HepG2 (cell line): Measurements from ENCODE around the gene MRPL38. TPM values are rescaled to one million over a fixed set of nuclear protein-coding genes. Genes with fewer than 3 reads are reported as not detected.
A peak's percentile ranks its signal among the peaks of the same experiment; 100 is the strongest.

Source experiments
- HNRNPLL ChIP-seq: fragments of 200-400 bp; formaldehyde crosslinking; IDR thresholded peaks from 2 replicates; pipeline ENCODE4 v1.6.1; 2017; ENCODE audit warnings: mild to moderate bottlenecking, low read depth, low read length; ENCODE audit not compliant: poor library complexity, severe bottlenecking
- PCBP1 ChIP-seq: fragments of 200-400 bp; formaldehyde crosslinking; IDR thresholded peaks from 2 replicates; pipeline ENCODE4 v1.6.1; 2017; ENCODE audit warnings: mild to moderate bottlenecking, low read depth, low read length, borderline replicate concordance
- ZNF768 ChIP-seq: sonication (generic); formaldehyde crosslinking; IDR thresholded peaks from 2 replicates; pipeline ENCODE4 v1.4.0; 2020; ENCODE audit warnings: missing genetic modification reagents
- ZNF841 ChIP-seq: sonication (generic); formaldehyde crosslinking; IDR thresholded peaks from 2 replicates; pipeline ENCODE4 v1.8.1; 2023; ENCODE audit warnings: missing genetic modification reagents, borderline replicate concordance
- polyA plus RNA-seq, 8 experiments: library from polyadenylated mRNA; depleted of rRNA in 3 of 8; stranded (reverse) in 7 of 8; unstranded in 1 of 8; fragments of >200 nt; fragmentation: Illumina TruSeq in 4 of 8; extraction: Trizol in 4 of 8; gene quantifications; 2 replicates each; pipeline versions ENCODE4 v1.2.1 to v1.2.3, GENCODE V29; 2011 to 2016; ENCODE audit warnings: low read depth in 4 of 8, missing spikeins in 1 of 8, mixed read lengths in 1 of 8; ENCODE audit not compliant: insufficient read depth in 1 of 8
- total RNA-seq, 5 experiments: library from RNA; depleted of rRNA; stranded (reverse); fragments of >200 nt; fragmentation: Illumina TruSeq; extraction: Trizol; gene quantifications; 2 replicates each; pipeline ENCODE4 v1.2.3, GENCODE V29; 2016; ENCODE audit warnings: low read depth in 1 of 5
- TF ChIP-seq, protein P1 (sequence below), 2 experiments: sonication (generic) in 1 of 2; formaldehyde crosslinking in 1 of 2; IDR thresholded peaks; 2 replicates each; pipeline versions ENCODE4 v1.4.0 to v1.6.1; 2016 to 2020; ENCODE audit warnings: borderline replicate concordance in 1 of 2, low read depth in 1 of 2, mild to moderate bottlenecking in 1 of 2, missing genetic modification reagents in 1 of 2
- TF ChIP-seq, protein P2 (sequence below): IDR thresholded peaks from 2 replicates; pipeline ENCODE4 v1.6.1; 2016
- TF ChIP-seq, protein P3 (sequence below), 2 experiments: sonication (generic) in 1 of 2; formaldehyde crosslinking in 1 of 2; IDR thresholded peaks; 2 replicates each; pipeline versions ENCODE4 v1.6.1 to v1.9.0; 2014 to 2022; ENCODE audit warnings: antibody characterized with exemption in 1 of 2, borderline replicate concordance in 1 of 2, inconsistent platforms in 1 of 2, low read depth in 1 of 2, missing genetic modification reagents in 1 of 2
- TF ChIP-seq, protein P4 (sequence below): sonication (generic); formaldehyde crosslinking; IDR thresholded peaks from 2 replicates; pipeline ENCODE4 v1.4.0; 2020; ENCODE audit warnings: missing genetic modification reagents

The MRPL38 gene
- total and polyA plus RNA-seq, 2 of the 13 experiments (the other 11 are each of a cell fraction or from before 2014, with no cell fraction given): 83.7 to 125 TPM

DNA sequence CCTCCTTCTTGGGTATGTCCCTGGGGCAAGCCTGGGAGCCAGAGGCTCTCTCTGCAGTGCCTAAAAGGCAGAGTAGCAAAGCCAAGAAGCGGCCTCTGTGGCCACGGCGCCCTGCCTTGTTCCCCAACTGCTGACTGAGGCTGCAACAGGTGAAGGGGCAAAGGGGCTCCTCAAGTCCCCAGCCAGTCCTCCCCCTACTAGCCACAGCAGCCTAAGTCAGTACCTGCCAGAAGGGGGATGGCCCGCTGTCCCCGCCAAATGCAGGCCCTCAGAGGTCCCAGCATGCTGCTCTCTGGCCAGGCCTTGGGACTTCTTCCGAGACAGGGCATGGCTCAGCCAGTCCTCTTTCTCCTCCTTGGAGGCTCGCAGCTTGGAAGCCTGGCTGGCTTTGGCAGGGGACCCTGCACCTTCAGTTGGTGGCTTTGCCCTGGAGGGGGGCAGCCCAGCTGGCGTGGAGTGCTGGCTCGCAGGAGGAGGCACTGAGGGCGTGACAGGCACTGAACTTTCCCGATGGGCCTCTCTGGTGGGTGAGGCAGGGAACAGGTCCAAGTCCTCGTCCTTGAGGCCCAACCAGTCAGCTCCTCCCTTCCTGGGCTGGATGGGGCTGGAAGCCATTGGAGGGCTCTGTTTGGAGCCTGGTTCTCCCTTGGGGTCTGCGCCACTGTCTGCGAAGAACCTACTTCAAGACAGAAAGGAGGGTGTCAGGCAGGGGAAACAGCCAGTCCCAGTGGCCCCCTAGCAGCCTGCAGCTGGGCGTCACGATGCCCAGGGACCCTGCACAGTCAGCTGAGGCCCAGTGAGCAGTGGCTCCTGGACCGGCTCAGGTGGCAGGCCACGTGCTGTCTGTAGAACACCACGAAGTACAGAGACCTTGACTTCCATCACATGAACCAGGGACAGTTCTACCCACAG, 18.5 kb upstream of the MRPL38 start (continued):
- TF ChIP-seq, protein P1, sequence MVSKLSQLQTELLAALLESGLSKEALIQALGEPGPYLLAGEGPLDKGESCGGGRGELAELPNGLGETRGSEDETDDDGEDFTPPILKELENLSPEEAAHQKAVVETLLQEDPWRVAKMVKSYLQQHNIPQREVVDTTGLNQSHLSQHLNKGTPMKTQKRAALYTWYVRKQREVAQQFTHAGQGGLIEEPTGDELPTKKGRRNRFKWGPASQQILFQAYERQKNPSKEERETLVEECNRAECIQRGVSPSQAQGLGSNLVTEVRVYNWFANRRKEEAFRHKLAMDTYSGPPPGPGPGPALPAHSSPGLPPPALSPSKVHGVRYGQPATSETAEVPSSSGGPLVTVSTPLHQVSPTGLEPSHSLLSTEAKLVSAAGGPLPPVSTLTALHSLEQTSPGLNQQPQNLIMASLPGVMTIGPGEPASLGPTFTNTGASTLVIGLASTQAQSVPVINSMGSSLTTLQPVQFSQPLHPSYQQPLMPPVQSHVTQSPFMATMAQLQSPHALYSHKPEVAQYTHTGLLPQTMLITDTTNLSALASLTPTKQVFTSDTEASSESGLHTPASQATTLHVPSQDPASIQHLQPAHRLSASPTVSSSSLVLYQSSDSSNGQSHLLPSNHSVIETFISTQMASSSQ (IDR thresholded peaks at IDR 0.05; ENCODE audit: low read depth): no peak
- TF ChIP-seq, protein P1 (CRISPR knock-in tag; IDR thresholded peaks at IDR 0.05; ENCODE audit: borderline replicate concordance): no peak
- TF ChIP-seq ZNF841 (CRISPR knock-in tag) (no peak), PCBP1 (no peak), HNRNPLL (peak; percentile 22), ZNF768 (peak; percentile 10; the same call in 1 of the 2 replicates)
- TF ChIP-seq, protein P2, sequence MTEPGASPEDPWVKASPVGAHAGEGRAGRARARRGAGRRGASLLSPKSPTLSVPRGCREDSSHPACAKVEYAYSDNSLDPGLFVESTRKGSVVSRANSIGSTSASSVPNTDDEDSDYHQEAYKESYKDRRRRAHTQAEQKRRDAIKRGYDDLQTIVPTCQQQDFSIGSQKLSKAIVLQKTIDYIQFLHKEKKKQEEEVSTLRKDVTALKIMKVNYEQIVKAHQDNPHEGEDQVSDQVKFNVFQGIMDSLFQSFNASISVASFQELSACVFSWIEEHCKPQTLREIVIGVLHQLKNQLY (CRISPR knock-in tag): no peak
- TF ChIP-seq, protein P3, sequence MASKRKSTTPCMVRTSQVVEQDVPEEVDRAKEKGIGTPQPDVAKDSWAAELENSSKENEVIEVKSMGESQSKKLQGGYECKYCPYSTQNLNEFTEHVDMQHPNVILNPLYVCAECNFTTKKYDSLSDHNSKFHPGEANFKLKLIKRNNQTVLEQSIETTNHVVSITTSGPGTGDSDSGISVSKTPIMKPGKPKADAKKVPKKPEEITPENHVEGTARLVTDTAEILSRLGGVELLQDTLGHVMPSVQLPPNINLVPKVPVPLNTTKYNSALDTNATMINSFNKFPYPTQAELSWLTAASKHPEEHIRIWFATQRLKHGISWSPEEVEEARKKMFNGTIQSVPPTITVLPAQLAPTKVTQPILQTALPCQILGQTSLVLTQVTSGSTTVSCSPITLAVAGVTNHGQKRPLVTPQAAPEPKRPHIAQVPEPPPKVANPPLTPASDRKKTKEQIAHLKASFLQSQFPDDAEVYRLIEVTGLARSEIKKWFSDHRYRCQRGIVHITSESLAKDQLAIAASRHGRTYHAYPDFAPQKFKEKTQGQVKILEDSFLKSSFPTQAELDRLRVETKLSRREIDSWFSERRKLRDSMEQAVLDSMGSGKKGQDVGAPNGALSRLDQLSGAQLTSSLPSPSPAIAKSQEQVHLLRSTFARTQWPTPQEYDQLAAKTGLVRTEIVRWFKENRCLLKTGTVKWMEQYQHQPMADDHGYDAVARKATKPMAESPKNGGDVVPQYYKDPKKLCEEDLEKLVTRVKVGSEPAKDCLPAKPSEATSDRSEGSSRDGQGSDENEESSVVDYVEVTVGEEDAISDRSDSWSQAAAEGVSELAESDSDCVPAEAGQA (IDR thresholded peaks at IDR 0.05; ENCODE audit: low read depth): no peak
- TF ChIP-seq, protein P3 (CRISPR knock-in tag; IDR thresholded peaks at IDR 0.05; ENCODE audit: borderline replicate concordance): no peak
- TF ChIP-seq, protein P4, sequence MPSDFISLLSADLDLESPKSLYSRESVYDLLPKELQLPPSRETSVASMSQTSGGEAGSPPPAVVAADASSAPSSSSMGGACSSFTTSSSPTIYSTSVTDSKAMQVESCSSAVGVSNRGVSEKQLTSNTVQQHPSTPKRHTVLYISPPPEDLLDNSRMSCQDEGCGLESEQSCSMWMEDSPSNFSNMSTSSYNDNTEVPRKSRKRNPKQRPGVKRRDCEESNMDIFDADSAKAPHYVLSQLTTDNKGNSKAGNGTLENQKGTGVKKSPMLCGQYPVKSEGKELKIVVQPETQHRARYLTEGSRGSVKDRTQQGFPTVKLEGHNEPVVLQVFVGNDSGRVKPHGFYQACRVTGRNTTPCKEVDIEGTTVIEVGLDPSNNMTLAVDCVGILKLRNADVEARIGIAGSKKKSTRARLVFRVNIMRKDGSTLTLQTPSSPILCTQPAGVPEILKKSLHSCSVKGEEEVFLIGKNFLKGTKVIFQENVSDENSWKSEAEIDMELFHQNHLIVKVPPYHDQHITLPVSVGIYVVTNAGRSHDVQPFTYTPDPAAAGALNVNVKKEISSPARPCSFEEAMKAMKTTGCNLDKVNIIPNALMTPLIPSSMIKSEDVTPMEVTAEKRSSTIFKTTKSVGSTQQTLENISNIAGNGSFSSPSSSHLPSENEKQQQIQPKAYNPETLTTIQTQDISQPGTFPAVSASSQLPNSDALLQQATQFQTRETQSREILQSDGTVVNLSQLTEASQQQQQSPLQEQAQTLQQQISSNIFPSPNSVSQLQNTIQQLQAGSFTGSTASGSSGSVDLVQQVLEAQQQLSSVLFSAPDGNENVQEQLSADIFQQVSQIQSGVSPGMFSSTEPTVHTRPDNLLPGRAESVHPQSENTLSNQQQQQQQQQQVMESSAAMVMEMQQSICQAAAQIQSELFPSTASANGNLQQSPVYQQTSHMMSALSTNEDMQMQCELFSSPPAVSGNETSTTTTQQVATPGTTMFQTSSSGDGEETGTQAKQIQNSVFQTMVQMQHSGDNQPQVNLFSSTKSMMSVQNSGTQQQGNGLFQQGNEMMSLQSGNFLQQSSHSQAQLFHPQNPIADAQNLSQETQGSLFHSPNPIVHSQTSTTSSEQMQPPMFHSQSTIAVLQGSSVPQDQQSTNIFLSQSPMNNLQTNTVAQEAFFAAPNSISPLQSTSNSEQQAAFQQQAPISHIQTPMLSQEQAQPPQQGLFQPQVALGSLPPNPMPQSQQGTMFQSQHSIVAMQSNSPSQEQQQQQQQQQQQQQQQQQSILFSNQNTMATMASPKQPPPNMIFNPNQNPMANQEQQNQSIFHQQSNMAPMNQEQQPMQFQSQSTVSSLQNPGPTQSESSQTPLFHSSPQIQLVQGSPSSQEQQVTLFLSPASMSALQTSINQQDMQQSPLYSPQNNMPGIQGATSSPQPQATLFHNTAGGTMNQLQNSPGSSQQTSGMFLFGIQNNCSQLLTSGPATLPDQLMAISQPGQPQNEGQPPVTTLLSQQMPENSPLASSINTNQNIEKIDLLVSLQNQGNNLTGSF (CRISPR knock-in tag): 0 out of 2 replicates have a peak, but pooled peaks have one; percentile 66
